Subcutaneous abdominal adipose tissue (tissue), 5 donors: ENCODE results near the gene MYH15.
"Not testable (repeated sequence)": the region's sequence is repeated elsewhere in the genome, so short reads cannot be mapped to it uniquely, and the experiment has no call there.

ENCODE experiments used
- H3K27ac ChIP-seq: one replicate; pipeline ENCODE4 v1.7.0; 2013; ENCODE audit warnings: low read depth, mild to moderate bottlenecking, inconsistent platforms, low read length, moderate library complexity
- H3K27me3 ChIP-seq, 5 donors: one replicate each; pipeline ENCODE4 v1.7.0; 2013; ENCODE audit warnings: low read length in 5 of 5, inconsistent platforms in 1 of 5; ENCODE audit not compliant: control insufficient read depth in 5 of 5, insufficient read depth in 4 of 5
- H3K36me3 ChIP-seq, 5 donors: one replicate each; pipeline ENCODE4 v1.7.0; 2013; ENCODE audit warnings: low read length in 5 of 5; ENCODE audit not compliant: control insufficient read depth in 5 of 5, insufficient read depth in 5 of 5
- H3K4me1 ChIP-seq, 5 donors: one replicate each; pipeline ENCODE4 v1.7.0; 2013; ENCODE audit warnings: low read length in 5 of 5, mild to moderate bottlenecking in 3 of 5, moderate library complexity in 1 of 5; ENCODE audit not compliant: control insufficient read depth in 5 of 5, insufficient read depth in 5 of 5
- H3K4me3 ChIP-seq, 5 donors: one replicate each; pipeline ENCODE4 v1.7.0; 2013; ENCODE audit warnings: low read length in 5 of 5, low read depth in 1 of 5
- H3K9ac ChIP-seq, 5 donors: one replicate each; pipeline ENCODE4 v1.7.0; 2013; ENCODE audit warnings: low read length in 5 of 5, mild to moderate bottlenecking in 4 of 5, moderate library complexity in 3 of 5
- H3K9me3 ChIP-seq, 5 donors: one replicate each; pipeline ENCODE4 v1.7.0; 2013; ENCODE audit warnings: low read length in 5 of 5; ENCODE audit not compliant: control insufficient read depth in 5 of 5
- donor health status: healthy.
- donor health status: healthy.
- donor health status: healthy.
- donor health status: healthy.
- donor health status: healthy.

MYH15 gene

DNA sequence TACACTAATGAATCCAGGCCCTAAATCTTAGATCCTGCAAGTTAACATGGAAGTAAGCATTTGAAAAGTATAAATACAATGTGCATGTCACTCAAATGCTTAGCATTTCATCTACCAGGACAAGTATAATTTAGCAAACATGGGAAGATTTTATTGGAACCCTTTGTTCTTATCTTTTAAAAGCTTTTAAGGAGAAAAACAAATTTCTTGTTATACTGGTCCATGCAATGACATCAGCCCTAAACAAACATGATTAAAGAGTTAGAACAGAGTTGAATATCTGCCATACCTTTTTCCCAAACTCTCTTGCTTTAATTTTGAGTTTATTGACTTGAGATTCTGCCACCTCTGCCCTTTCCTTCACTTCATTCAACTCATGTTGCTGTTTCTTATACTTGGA, 127.1 kb downstream of the MYH15 start:
- Histone ChIP-seq H3K36me3 (no peaks in the 10 kb centered on the region), H3K9me3 (no peaks in the 10 kb centered on the region), H3K4me3 (no peak overlapping the region), H3K9ac (no peak overlapping the region), H3K27ac (no peak overlapping the region), H3K27me3 (no peaks in the 10 kb centered on the region), H3K4me1 (no peaks in the 10 kb centered on the region)

DNA sequence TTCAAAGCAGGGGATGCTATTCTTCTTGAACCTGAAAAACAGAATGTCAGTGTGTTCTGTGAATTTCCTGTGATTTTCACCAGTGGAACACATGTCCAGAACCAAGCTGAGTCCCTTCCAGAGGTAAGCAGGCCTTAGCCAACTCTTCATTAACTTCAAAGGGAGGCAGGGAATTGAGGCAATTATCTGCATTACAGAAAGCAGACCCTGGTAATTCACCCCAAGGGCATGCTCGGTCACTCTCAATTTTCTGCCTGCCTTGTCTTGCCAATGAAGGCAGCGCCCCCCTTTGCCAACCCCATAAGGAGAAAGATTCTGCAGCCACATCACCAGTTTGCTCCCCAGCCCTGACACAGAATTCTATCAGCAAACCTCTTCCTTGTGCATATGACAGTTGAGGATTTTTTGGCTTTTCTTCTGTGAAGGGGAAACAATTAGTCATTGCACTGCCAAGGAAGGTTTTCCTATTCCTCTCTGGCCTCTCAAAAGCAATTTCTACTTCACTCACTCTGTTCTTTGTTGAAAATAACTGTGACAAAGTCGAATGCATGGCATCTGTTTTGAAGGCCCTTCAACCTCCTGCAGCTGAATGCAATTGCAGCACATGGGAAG, 128.8 kb downstream of the MYH15 start:
- no peak overlapping the region for H3K4me3 ChIP-seq
- no peak overlapping the region for H3K27ac ChIP-seq
- no peak overlapping the region for H3K9ac ChIP-seq
- H3K36me3 ChIP-seq = no peaks in the 10 kb centered on the region
- no peaks in the 10 kb centered on the region for H3K4me1 ChIP-seq
- no peaks in the 10 kb centered on the region for H3K27me3 ChIP-seq
- H3K9me3 ChIP-seq = no peaks in the 10 kb centered on the region

DNA sequence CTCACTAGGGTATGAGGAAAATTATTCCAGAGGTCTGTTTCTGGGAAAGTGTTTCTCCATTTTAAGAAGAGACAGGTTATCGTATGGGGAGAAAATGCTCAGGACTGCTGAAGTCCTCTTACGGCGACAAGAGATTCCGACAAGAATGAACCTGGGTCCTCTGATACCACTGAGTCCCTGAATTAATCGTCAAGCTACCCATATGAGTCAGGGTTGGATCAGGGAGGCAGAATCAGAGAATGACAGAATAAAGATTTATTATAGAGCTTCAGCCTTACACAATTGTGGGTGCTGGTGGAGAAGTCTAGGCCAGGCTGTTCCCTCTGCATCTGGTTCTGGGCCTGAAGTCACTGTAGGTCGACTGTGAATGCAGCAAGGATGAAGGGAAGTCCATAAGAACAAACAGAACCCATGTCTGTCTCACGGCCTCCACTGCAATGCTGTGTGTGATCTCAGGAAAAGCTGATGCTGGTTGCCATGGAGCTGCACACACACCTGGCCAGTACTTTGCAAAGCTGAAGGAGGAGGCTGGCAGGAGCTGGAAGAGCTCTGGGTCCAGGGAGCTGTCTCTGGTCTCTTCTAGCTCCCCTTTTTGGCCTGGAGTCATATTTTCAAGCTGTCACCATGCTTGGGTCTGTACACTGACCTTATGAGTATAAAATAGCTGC, 130.1 kb downstream of the MYH15 start:
- Histone ChIP-seq H3K9me3 (no peaks in the 10 kb centered on the region), H3K27ac (no peak overlapping the region), H3K9ac (no peak overlapping the region), H3K4me3 (no peak overlapping the region), H3K4me1 (no peaks in the 10 kb centered on the region), H3K36me3 (no peaks in the 10 kb centered on the region), H3K27me3 (no peaks in the 10 kb centered on the region)

DNA sequence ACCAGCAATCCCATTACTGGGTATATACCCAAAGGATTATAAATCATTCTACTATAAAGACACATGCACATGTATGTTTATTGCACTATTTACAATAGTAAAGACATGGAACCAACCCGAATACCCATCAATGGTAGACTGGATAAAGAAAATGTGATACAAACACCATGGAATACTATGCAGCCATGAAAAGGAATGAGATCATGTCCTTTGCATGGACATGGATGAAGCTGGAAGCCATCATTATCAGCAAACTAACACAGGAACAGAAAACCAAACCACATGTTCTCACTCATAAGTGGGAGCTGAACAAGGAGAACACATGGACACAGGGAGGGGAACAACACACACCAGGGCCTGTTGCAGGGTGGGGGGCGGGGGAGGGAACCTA, 131.4 kb downstream of the MYH15 start:
- not testable (repeated sequence) for H3K4me1 ChIP-seq, H3K9ac ChIP-seq, H3K36me3 ChIP-seq, H3K27ac ChIP-seq, H3K27me3 ChIP-seq, H3K4me3 ChIP-seq, H3K9me3 ChIP-seq

DNA sequence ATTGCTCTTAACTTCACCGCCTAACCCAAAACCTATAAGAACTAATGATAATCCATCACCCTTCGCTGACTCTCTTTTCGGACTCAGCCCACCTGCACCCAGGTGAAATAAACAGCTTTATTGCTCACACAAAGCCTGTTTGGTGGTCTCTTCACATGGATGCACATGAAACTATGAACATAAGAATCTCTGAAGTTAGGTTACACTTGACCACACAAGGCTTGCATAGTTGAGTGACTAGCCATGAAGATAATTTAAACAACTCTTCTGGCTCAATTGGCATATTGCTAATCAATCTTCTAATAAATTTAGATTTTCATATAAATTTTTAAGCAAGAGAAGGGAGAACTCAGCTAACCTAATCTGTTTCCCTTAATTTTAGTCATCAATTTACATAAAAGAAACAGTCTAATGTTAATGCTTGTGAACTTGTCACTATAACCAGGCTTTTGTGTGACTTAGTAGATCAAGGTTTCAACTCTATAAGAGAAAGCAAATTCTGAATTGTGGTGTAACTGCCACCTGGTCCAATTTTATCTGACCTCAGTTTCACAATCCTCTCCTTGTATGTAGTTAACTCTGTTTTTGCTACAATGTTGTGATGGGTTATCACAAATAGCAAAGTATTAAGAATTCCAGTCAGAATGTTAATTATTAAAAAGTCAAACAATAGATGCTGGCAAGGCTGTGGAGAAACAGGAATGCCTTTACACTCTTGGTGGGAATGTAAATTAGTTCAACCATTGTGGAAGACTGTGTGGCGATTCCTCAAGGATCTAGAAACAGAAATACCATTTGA, 132.0 kb downstream of the MYH15 start:
- no peaks in the 10 kb centered on the region for H3K4me1 ChIP-seq
- H3K9ac ChIP-seq = no peak overlapping the region
- H3K36me3 ChIP-seq = no peaks in the 10 kb centered on the region
- no peaks in the 10 kb centered on the region for H3K27me3 ChIP-seq
- H3K27ac ChIP-seq = no peak overlapping the region
- H3K4me3 ChIP-seq = no peak overlapping the region
- H3K9me3 ChIP-seq = no peaks in the 10 kb centered on the region

DNA sequence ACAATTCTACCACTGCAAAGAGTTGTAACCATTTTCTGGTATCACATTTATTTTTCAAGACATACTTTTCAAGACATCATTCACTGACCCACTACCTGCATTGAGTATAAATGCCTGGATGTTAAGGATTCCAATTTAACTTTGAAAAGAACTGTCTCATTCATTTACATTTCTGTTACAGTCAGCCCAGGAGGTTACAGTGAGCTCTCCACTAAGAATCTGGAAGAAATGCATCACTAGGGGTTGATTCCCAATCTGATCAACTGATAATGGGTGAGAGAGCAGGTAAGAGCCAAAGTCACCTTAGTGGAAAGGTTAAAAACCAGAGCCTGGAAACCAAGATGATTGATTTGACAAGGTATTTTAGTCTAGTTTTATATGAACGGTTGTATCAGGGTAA, 133.0 kb downstream of the MYH15 start:
- Histone ChIP-seq H3K9me3 (no peaks in the 10 kb centered on the region), H3K36me3 (no peaks in the 10 kb centered on the region), H3K4me1 (no peaks in the 10 kb centered on the region), H3K27ac (no peak overlapping the region), H3K9ac (no peak overlapping the region), H3K4me3 (no peak overlapping the region), H3K27me3 (no peaks in the 10 kb centered on the region)

DNA sequence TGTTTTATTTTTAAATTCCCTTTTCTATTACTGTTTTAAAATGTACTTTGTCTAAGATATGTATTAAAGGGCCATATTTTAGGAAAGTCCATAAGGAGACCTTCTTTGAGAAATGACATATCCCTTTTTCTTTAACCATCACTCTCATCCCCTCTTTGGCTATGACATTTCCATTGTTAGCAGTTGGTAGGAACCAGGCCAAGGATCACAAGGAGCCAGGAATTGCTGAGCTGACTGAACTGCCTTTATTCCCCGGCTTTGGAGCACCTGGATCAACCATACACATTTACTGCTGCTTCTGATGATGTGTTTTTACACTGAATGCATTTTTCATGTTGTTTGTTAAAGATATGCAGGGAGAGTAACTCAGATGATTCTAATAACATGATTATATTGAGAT, 134.4 kb downstream of the MYH15 start:
- no peaks in the 10 kb centered on the region for H3K27me3 ChIP-seq
- H3K4me3 ChIP-seq = no peak overlapping the region
- H3K36me3 ChIP-seq = no peaks in the 10 kb centered on the region
- no peaks in the 10 kb centered on the region for H3K9me3 ChIP-seq
- no peak overlapping the region for H3K9ac ChIP-seq
- H3K4me1 ChIP-seq = no peaks in the 10 kb centered on the region
- no peak overlapping the region for H3K27ac ChIP-seq

DNA sequence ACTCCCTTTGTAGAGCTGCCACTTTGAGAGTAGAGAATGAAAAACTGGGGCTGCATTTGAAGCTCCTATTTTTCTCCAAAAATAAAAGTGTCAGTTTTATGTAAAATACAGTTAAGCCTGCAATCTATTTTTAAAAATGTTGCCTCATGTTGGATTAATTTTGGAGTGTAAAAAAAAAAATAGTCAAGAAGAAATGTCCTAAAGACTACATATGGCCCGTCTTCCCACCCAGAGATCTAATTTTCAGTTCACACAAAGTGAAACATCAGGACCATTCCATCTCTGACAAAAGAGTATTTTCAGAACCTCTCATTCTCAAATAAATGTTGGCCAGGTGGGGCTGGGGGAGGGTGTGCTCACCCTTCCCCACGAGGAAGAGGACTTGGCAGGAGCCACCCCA, 151.4 kb downstream of the MYH15 start:
- Histone ChIP-seq H3K4me1 (no peaks in the 10 kb centered on the region), H3K27ac (no peak overlapping the region), H3K4me3 (no peak overlapping the region), H3K27me3 (no peaks in the 10 kb centered on the region), H3K36me3 (no peaks in the 10 kb centered on the region), H3K9ac (no peak overlapping the region), H3K9me3 (peaks cover 0 to 2% (median 0%) of the 10 kb centered on the region in 5 donors)

DNA sequence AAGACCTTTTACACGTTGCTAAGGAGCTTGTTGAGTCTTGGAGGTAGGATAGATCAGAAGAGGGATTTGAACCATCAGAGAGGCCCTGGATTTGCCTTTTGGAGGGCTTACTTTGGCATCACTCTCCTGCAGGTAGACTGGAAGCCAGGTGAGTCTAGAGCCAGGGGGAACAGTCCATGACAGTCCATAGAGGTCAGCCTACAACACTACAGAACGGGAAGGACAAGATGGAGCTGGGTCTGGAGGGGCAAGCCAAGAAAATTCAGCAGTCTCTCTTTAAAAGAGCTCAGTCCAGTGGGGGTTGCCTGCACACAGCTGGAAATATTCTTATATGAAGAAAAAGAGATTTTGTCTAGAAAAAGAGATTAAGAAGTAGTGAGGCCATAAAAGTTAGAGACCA, 153.4 kb downstream of the MYH15 start:
- no peaks in the 10 kb centered on the region for H3K36me3 ChIP-seq
- no peak overlapping the region for H3K4me3 ChIP-seq
- peaks cover 0 to 2% (median 0%) of the 10 kb centered on the region in 5 donors for H3K9me3 ChIP-seq
- H3K4me1 ChIP-seq = no peaks in the 10 kb centered on the region
- no peaks in the 10 kb centered on the region for H3K27me3 ChIP-seq
- no peak overlapping the region for H3K27ac ChIP-seq
- H3K9ac ChIP-seq = no peak overlapping the region

DNA sequence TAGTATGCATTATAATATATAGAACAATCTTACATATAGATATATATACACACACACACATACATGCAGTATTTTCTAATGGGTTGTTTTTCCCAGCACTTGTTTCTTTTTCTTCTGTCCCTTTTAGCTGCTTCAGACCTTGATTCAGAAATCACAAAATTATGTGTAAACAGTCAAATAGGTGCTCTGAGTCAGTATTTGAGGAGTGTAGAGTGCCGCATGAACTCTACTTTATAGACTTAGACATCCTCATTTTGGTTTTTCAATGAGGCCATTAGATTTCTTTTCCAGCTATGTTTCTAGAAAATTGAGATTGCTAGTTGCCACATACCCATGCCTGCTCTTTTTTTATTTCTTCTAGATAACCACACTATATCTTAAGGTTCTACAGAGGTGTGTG, 155.8 kb downstream of the MYH15 start:
- Histone ChIP-seq H3K9me3 (peaks cover 0 to 2% (median 0%) of the 10 kb centered on the region in 5 donors), H3K4me3 (no peak overlapping the region), H3K4me1 (no peaks in the 10 kb centered on the region), H3K27me3 (no peaks in the 10 kb centered on the region), H3K27ac (no peak overlapping the region), H3K9ac (no peak overlapping the region), H3K36me3 (no peaks in the 10 kb centered on the region)
